H1 (cell line): Measurements from ENCODE around the gene ARHGAP6. TPM values are rescaled to one million over a fixed set of nuclear protein-coding genes. Genes with fewer than 3 reads are reported as not detected.

Experiments used
- CEBPB ChIP-seq: IDR thresholded peaks from 2 replicates; pipeline ENCODE4 v1.6.1; 2012; ENCODE audit warnings: low read depth, low read length
- GABPA ChIP-seq: IDR thresholded peaks from 2 replicates; pipeline ENCODE4 v1.6.1; 2011; ENCODE audit warnings: mild to moderate bottlenecking, low read length, moderate library complexity, borderline replicate concordance; ENCODE audit not compliant: insufficient read depth
- JUN ChIP-seq: IDR thresholded peaks from 2 replicates; pipeline ENCODE4 v1.6.1; 2011; ENCODE audit warnings: low read depth, mild to moderate bottlenecking, improper control_type of control experiment, low read length
- KDM4A ChIP-seq: IDR thresholded peaks from one replicate; pipeline ENCODE4 v1.7.1; 2012; ENCODE audit warnings: low read depth, mild to moderate bottlenecking, moderate library complexity, low read length, inconsistent platforms; ENCODE audit not compliant: severe bottlenecking
- MAFK ChIP-seq: IDR thresholded peaks from 2 replicates; pipeline ENCODE4 v1.6.1; 2012; ENCODE audit warnings: low read depth, mild to moderate bottlenecking, improper control_type of control experiment, low read length
- RNF2 ChIP-seq: fragments of 200-900, 300-1000 bp; sonication (generic); IDR thresholded peaks from 2 replicates; pipeline ENCODE4 v1.7.1; 2016; ENCODE audit warnings: borderline replicate concordance, low read depth, mild to moderate bottlenecking, antibody characterized with exemption, low read length; ENCODE audit not compliant: poor library complexity, severe bottlenecking; ENCODE audit errors: missing control alignments
- SAP30 ChIP-seq: fragments of 300-600 bp; sonication (generic); IDR thresholded peaks from 2 replicates; pipeline ENCODE4 v1.7.1; 2012; ENCODE audit warnings: low read length, moderate library complexity, mild to moderate bottlenecking, inconsistent platforms; ENCODE audit not compliant: insufficient read depth, insufficient replicate concordance
- SUZ12 ChIP-seq: fragments of 200-600 bp; sonication (generic); IDR thresholded peaks from 2 replicates; pipeline ENCODE4 v1.6.1; 2012; ENCODE audit warnings: mild to moderate bottlenecking, inconsistent platforms, low read length, moderate library complexity, mixed read lengths
- ZNF274 ChIP-seq: IDR thresholded peaks from 2 replicates; pipeline ENCODE4 v1.7.0; 2012; ENCODE audit warnings: low read length, borderline replicate concordance; ENCODE audit errors: extremely low read depth
- polyA plus RNA-seq, 7 experiments: library from polyadenylated mRNA; depleted of rRNA in 3 of 7; stranded (reverse) in 5 of 7; unstranded in 2 of 7; fragments of >200 nt in 5 of 7; fragments of 200-250 nt in 2 of 7; gene quantifications; 1 replicate in 5 of 7; 2 replicates in 1 of 7; 4 replicates in 1 of 7; pipeline versions ENCODE4 v1.2.1 to v1.2.3, GENCODE V29; 2011 to 2013; ENCODE audit warnings: missing spikeins in 2 of 7, mixed read lengths in 2 of 7
- total RNA-seq: library from RNA; stranded (reverse); fragmentation: NEBNext Ultra II Directional; extraction: Animal tissue kit (Norgen Biotek cat#: 25700); gene quantifications from 2 replicates; pipeline ENCODE4 v1.2.1, GENCODE V29; 2021
- TF ChIP-seq, protein P1 (sequence below): fragments of 300-600 bp; sonication (generic); IDR thresholded peaks from 2 replicates; pipeline ENCODE4 v1.7.1; 2012; ENCODE audit warnings: low read length, moderate library complexity, mild to moderate bottlenecking, inconsistent platforms; ENCODE audit not compliant: insufficient replicate concordance
- TF ChIP-seq, protein P2 (sequence below): IDR thresholded peaks from 2 replicates; pipeline ENCODE4 v1.6.1; 2012; ENCODE audit warnings: inconsistent platforms

Gene ARHGAP6
- total and polyA plus RNA-seq, 2 of the 8 experiments (the other 6 are each of a cell fraction or from before 2014, with no cell fraction given): 0.35 to 0.82 TPM

DNA sequence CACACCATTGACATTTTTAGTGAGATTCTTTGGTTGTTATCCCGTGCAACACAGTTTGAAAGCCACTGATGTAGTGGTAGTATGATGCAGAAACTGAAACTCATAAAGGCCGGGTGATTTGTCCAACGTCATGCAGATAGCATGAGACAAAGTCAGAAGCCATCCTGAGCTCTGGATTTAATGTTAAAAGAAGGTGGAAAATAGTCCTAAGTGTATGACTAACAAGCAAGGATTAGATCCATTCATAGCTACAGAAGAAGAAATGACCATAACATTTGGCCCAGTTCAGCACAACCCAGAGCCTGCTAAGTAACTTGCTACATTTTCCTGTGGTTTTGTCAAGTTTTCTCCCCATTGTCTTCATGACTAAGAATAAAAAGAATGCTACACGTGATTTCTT, 230.2 kb downstream of the ARHGAP6 start (continued):
- TF ChIP-seq, protein P1, sequence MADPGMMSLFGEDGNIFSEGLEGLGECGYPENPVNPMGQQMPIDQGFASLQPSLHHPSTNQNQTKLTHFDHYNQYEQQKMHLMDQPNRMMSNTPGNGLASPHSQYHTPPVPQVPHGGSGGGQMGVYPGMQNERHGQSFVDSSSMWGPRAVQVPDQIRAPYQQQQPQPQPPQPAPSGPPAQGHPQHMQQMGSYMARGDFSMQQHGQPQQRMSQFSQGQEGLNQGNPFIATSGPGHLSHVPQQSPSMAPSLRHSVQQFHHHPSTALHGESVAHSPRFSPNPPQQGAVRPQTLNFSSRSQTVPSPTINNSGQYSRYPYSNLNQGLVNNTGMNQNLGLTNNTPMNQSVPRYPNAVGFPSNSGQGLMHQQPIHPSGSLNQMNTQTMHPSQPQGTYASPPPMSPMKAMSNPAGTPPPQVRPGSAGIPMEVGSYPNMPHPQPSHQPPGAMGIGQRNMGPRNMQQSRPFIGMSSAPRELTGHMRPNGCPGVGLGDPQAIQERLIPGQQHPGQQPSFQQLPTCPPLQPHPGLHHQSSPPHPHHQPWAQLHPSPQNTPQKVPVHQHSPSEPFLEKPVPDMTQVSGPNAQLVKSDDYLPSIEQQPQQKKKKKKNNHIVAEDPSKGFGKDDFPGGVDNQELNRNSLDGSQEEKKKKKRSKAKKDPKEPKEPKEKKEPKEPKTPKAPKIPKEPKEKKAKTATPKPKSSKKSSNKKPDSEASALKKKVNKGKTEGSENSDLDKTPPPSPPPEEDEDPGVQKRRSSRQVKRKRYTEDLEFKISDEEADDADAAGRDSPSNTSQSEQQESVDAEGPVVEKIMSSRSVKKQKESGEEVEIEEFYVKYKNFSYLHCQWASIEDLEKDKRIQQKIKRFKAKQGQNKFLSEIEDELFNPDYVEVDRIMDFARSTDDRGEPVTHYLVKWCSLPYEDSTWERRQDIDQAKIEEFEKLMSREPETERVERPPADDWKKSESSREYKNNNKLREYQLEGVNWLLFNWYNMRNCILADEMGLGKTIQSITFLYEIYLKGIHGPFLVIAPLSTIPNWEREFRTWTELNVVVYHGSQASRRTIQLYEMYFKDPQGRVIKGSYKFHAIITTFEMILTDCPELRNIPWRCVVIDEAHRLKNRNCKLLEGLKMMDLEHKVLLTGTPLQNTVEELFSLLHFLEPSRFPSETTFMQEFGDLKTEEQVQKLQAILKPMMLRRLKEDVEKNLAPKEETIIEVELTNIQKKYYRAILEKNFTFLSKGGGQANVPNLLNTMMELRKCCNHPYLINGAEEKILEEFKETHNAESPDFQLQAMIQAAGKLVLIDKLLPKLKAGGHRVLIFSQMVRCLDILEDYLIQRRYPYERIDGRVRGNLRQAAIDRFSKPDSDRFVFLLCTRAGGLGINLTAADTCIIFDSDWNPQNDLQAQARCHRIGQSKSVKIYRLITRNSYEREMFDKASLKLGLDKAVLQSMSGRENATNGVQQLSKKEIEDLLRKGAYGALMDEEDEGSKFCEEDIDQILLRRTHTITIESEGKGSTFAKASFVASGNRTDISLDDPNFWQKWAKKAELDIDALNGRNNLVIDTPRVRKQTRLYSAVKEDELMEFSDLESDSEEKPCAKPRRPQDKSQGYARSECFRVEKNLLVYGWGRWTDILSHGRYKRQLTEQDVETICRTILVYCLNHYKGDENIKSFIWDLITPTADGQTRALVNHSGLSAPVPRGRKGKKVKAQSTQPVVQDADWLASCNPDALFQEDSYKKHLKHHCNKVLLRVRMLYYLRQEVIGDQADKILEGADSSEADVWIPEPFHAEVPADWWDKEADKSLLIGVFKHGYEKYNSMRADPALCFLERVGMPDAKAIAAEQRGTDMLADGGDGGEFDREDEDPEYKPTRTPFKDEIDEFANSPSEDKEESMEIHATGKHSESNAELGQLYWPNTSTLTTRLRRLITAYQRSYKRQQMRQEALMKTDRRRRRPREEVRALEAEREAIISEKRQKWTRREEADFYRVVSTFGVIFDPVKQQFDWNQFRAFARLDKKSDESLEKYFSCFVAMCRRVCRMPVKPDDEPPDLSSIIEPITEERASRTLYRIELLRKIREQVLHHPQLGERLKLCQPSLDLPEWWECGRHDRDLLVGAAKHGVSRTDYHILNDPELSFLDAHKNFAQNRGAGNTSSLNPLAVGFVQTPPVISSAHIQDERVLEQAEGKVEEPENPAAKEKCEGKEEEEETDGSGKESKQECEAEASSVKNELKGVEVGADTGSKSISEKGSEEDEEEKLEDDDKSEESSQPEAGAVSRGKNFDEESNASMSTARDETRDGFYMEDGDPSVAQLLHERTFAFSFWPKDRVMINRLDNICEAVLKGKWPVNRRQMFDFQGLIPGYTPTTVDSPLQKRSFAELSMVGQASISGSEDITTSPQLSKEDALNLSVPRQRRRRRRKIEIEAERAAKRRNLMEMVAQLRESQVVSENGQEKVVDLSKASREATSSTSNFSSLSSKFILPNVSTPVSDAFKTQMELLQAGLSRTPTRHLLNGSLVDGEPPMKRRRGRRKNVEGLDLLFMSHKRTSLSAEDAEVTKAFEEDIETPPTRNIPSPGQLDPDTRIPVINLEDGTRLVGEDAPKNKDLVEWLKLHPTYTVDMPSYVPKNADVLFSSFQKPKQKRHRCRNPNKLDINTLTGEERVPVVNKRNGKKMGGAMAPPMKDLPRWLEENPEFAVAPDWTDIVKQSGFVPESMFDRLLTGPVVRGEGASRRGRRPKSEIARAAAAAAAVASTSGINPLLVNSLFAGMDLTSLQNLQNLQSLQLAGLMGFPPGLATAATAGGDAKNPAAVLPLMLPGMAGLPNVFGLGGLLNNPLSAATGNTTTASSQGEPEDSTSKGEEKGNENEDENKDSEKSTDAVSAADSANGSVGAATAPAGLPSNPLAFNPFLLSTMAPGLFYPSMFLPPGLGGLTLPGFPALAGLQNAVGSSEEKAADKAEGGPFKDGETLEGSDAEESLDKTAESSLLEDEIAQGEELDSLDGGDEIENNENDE: no peak
- TF ChIP-seq, protein P2, sequence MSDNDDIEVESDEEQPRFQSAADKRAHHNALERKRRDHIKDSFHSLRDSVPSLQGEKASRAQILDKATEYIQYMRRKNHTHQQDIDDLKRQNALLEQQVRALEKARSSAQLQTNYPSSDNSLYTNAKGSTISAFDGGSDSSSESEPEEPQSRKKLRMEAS: no peak
- no peak for TF ChIP-seq KDM4A
- no peak for TF ChIP-seq MAFK
- TF ChIP-seq RNF2: no peak
- no peak for TF ChIP-seq SAP30
- no peak for TF ChIP-seq GABPA
- TF ChIP-seq SUZ12: no peak
- TF ChIP-seq JUN: no peak
- TF ChIP-seq CEBPB: no peak
- TF ChIP-seq ZNF274: no peak
